ENCODE measurements around the gene RAB27B.

Gene RAB27B

DNA sequence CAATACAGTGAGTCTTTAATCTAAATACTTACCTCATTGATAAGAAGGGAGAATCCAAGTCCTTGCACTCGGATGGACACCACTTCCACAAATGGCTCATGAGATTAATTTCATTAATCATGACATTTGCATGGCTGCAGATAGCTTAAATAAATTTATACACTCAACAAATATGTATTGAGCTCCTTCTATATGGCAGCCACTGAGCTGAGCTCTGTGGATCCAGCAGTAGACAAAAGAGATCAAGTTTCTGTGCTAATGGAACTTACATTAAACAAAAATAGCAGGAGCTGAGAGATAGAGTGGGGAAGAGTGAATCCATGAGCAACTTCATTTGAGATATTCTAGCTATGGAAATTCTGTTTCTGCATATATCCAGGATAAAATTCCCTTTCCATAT is 44.4 kb downstream of the RAB27B start:
- no peak for DNase-seq

DNA sequence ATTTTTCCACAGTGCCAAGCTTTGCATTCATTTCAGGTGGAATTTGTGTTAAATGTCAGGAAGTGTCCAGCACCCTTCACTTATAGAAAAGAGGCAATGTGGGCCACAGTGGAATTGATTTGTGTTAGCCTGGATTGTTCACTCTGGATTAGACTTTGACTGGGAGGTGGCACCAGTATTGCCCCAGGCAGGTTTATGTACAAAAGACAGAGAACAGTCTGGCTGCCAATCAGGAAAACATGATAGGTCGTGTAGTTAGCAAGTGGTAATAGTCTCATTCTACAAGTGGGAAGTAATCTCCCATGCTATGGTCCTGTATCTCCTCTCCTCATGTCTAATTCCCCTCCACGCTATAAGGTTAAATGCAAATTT is 45.6 kb downstream of the RAB27B start:
- no peak for DNase-seq

DNA sequence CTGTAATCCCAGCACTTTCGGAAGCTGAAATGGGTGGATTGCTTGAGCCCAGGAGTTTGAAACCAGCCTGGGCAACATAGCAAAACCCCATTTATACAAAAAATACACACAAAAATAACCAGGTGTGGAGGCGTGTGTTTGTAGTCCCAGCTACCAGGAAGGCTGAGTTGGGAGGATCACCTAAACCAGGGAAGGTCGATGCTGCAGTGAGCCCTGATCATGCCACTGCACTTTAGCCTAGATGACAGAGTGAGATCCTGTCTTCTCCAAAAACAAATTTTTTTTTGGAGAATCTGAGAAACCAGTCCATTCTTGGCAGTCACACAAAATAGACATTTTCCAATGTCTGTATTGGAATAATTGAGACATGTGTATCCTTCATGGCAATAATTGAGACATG is 46.8 kb downstream of the RAB27B start:
- no peak for DNase-seq

DNA sequence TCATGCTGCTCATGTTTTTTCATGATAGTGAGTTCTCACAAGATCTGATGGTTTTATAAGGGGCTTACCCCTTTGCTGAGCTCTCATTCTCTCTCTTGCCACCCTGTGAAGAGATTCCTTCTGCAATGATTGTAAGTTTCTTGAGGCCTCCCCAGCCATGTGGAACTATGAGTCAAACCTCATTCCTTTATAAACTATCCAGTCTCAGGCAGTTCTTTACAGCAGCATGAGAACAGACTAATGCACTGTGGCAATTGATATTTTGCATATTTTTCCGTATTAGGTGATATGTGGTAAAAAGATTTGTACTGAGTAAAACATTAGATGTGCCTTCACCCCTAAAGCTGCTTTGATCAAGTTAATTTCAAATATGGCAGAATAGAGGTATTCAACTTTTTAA is 48.8 kb downstream of the RAB27B start:
- no peak for DNase-seq

DNA sequence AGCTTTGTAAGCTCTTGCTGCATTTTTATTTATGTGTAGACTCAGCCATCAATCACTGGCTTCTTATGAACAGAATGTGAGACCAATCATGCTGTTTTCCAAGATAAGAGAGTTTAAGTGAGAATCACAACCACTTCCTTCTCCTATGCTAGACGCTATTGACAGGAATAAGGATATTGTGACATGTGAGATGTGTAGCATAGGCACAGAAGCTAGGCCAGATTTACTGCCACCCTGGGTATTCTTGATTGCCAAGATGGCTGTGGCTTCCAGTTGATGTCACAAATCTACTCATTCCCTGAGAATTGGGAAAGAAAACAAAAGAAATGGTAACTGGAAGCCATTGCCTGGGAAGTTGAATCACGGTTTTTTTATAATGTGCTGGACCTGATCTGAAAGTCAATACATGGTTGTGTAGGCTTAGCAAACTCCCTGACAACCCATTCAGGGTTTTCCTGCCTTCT is 49.9 kb downstream of the RAB27B start:
- DNase-seq: no peak

DNA sequence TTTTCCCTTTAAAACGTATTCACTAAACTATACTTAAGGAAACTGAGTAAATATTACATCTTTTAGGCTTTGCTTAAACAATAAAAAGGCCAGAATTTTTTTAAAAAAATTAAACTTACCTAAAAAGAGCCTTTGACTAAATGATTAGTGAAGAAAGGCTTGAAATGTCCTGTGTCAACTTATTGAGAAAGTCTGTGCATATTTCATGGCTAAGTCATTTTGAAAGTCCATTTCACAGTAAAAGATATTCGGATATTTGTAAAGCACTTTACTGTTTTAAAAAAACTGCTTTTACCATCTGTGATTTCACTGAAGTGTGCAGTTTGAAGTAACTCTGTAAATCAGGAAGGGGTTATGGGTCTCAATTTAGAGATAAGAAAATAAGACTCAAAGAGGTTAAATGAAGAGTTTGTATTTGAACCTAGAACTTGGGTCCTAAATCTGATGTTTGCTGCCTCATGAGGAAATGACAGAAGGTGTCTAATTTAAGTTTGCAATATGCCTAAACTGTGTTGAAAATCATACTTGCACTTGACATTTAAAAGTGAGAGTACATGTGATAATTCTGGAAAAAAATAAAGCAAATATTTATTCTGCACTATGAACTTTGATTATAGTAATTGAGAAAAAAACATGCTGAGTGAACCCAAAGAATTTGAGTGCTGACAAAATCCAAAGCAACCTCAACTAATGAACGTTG is 50.5 kb downstream of the RAB27B start:
- DNase-seq: no peak

DNA sequence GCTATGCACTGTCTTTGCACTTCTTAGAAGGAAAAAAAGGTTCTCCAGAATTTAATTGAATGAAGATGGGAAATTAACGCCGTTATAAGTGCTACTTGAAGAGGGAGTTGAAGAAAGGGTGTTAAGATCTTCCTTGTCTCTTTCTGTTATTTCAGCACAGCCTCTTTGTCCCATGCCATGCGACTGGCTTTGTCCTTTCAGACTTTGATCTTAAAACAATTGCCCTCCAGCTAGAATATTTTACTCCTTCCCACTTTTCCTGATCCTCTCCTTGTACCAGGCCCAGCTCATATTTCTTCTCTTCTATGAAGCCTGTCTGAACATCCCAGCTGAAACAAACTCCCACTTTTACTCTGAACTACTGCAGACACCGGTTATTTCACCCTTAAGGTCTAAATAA is 51.4 kb downstream of the RAB27B start:
- DNase-seq: no peak

DNA sequence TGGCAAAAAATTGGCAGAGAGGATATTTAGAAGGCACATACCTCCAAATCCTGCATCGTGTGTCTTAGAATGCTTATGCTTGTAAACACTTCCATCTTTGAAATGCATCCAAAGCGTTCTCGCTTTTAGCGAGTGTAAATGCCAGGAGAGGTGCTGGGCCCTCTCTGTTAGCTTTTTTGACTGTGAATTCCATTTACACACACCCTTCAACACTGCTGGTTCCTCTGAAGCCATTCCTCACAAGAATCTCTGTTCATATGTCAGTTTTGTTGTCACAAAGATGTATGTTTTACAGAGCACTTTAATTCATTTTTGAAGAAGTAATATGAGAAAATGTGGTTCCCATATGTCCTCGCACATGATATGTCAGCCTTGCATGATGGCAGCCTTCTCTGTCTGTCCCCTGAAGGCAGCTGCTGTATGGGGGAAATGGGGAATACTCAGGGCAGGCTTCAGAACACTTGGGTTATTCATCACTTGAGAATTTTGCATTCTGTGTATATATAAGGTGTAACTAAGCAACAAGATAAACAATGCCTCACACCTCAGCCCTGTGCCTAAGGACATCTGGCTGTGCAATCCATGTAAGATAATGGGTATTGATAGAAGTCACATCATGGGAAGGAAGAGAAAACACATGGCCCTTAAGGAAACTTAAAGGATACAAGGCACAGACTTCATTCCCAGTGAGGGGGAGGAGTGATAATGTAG is 52.3 kb downstream of the RAB27B start:
- no peak for DNase-seq

DNA sequence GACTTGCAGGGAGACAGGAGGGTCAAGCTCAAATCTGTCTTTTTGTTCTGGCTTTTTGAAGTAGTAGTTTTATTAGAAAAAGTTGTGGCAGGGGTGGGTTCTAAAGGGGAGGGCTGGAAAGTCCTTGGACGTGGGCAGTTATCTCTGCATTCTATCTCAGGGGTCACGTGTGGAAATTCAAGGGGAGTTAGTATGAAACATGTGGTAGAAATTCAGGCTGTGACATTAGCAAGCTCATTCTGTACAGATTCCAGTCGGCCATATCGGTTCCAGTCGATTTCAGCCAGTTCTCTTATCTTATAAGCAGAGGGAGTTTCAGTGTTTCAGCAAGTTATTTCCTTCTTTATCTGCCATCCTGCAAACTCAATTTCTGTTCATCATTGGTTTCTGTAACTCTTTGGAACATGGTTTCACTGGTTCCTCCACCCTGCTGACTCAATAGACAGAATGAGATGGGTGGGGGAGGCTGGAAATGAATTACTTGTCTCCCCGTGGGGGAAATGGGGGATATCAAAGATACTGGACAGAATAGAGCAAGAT is 53.0 kb downstream of the RAB27B start:
- no peak for DNase-seq

DNA sequence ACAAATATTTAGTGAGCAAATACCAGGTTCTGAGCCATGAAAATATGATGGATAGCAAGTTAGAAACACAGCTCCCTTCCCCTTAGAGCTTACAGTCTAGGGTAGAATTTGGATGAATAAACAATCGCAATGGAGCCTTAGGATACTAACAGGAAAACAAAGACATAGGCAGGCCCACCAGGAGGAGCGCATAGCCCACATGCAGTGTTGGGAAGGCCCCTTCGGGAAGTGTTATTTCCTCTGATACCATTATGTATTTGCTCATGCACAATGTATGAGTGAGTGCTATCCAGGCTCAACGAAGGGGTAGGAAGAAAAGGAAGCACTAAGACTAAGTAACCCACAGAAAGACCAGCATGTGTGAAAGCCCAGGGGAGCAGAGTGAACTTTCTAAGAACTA is 54.0 kb downstream of the RAB27B start:
- DNase-seq: no peak

DNA sequence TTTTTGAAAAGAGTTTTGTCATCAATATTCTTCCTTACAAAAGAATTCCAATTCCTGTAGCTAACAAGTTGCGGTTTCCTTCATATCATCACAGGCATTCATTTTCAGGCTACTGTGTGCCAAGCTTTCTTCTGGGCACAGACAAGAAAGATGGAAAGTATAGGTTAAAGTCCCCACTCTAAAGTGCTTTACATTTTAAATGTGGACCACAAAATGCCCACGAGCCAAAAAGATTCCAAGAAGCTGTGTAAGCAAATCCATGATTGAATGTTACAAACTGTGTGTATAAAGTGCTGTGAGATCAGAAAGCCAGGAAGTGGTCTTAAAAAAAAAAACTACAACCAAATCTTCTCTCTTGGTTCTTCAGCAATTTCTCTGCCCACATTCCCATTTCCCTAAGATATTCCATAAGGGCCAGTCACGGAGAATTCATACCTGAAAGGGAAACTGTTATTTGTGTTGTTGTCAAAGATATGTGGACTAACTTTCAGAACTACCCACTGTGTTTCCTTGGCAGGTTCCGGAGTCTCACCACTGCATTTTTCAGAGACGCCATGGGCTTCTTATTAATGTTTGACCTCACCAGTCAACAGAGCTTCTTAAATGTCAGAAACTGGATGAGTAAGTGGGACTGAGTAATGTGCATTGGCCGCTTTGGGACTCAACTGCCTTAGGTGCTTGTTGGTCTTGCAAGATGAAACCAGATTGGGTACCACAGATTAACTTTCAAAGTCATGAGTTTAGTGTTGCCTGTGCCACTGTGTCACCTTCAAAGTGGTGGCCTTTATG is 55.7 kb downstream of the RAB27B start:
- no peak for DNase-seq

DNA sequence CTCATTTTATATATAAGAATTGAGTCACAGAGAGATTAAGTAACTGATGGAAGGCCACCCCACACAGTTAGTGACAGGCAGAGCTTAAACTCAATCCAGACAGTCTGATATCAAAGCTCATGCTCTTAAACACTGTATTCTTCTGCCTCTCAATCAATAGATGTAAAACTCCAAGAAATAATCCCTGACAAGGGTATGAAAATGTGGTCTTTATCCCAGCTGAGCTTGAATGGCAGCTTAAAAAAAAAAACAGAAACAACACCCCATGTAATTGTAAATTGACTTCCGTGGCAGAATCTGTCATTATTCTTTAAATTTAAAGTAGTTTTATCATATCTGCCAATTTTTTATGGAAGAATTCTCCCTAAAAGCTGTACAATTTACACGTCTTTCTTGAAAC is 60.1 kb downstream of the RAB27B start:
- no peak for DNase-seq

DNA sequence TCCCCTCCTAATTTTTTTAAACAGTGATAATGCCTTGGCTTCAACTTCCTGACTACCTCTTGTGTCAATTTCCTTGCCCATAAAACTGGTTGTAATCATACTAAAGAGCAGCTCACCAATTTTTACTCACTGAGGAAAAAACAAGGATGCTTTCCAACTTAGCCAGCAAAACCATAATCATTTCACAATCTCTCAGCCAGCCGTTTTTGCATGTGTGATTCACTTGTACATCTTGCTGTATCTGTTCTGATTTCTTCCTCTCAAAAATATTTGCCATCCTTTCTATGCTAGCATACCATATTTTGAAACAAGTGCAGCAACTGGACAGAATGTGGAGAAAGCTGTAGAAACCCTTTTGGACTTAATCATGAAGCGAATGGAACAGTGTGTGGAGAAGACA is 60.7 kb downstream of the RAB27B start:
- DNase-seq: no peak

DNA sequence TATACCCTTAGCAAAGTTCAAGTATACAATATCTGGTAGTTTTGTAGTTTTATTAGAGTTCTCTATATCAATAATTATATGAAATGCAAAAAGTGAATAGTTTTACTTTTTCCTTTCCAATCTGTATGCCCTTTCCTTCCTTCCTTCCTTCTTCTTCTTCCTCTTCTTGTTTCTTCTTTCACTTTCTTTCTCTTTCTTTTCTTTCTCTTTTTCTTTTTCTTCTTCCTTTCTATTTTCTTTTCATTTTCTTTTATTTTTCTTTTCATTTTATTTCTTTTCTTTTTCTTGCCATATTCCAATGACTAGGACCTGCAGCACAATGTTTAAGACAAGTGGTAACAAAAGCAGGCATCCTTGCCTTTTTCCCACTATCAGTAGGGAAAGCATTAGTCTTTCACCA is 71.2 kb downstream of the RAB27B start:
- no peak for DNase-seq

DNA sequence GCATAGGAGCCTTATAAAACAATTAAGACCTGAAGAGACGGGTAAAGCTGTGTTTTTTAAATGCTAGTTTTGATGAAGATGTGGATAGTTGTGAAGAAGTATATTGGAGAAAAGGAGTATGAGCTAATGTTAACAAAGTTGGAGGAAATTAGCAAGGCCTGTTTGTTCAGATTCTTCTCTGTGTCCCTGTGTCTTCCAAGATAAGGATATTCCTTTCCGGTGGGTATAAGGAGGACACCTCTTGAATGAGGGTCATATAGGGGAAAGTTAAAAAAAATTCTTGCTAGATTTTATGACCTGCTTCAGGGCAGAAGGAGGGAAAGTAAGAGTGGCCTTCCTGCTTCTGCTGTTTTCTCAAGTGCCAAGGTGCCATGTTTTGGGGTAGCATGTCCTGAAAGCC is 72.0 kb downstream of the RAB27B start:
- no peak for DNase-seq

DNA sequence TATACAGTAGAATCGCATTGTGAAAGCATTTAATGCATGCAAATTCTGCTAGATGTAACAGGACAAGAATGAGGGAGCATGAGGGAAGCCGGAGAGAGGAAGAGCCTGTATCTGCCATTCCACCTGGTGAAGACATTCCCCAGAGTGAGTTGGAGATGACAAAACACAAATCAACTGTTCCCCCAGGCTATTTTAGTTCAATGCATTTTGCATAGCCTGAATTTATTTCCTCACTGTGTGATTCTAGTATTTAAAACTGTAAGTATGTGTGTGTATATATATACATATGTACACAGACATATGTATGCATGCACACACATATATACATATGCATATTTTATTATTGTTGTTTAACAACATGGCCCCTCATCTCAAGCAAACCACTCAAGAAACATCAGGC is 76.3 kb downstream of the RAB27B start:
- DNase-seq: no peak

DNA sequence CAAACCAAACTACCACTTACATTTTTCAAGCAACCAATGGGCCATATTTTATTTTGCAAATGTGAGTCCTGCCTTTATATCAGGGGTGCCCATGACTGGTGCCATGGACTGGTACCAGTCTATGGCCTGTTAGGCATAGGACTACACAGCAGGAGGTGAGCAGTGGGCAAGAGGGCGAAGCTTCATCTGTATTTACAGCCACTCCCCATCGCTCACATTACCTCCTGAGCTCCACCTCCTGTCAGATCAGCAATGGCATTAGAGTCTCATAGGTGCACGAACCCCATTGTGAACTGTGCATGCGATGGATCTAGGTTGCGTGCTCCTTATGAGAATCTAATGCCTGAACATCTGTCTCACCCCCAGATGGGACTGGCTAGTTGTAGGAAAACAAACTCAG is 77.4 kb downstream of the RAB27B start:
- no peak for DNase-seq

DNA sequence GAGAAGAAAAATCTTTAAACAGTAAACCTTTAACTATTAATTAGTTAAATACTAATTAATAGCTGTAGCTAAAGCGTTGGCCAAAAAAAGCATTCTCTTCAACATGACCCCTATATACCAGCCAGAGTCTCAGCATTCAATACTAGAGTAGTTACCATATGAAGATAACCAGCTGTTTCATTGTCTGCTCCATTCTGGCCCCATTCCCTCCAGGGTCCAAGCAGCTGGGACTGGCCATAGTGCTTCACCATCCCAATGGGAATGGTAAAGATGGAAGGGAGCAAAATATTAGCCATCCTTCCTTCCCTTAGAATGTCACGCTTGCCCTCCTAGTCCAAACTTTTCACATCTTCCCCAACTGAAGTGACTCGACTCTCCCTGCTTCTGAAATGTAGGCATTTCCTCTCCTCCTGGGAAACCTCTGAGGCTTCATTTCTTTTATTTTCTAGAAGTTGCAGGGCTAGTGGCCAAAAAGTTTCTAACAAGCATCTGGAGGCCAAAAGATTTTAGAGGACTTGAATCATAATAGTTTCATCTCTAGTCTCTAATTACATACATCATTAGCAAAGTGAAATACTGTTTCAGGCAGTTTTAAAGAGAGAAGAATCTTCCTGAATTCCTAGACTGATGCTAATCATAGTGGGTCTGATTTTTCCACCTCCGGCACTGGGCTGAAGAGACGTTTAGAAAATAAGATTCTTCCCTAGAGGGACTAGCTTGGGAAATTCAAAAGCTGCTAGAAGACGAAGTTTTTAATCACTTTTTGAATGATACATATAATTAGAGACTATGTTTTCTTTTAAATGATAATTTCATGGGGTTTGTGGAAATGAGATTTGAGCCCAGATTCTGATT is 78.3 kb downstream of the RAB27B start:
- DNase-seq: no peak

DNA sequence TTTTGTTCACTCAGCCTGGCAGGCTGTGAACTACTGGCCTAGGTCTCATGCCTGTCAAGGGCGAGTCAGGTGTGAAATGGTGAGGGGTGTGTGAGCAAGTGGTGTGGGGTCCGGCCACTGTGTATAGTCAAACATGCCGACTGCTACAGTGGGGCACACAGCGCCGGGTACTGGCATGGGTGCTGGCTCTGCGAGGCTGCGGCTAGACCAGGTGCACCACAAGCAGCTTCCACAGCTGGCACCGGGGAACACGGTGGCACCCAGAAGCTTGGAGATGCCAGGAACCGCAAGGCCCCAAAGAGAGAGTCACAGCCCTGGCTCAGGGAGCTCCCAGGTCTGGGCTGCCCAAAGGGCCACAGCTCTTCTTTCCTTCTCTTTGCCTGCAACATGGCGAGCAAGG is 81.3 kb downstream of the RAB27B start:
- no peak for DNase-seq

DNA sequence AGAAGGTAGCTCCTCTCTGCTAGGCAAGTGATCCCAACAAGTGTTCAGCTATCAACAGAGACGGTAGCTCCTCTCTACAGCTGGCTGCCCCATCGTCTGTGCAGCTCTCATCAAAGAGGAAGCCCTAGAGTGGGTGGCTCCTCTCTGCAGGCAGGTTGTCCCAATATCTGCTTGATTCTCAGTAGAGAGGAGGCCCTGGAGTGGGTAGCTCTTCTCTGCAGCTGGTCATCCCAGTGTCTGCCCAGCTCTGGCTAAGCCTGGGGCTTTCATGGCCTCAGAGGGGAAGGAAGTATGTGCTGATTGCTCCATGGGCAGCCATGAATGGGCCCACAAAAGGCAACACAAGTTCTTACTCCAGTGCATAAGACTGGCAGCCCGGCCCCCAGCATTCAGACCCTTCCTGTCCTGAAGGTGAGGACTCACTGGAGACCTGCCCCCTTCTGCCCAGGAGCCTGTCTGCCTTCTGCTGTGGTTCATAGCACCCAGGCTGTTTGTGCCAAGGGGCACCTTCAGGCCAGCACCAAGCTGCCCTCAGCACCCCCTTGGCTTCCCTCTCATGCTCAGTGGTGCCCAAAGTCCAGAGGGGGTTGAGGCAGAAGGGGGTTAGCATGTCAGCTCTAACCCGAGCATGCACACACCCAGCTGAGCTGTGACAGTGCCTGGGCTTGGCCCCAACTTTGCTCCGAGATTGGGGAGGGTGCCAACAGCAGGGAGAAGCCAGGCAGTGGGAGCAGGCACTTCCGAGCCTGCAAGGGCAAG is 82.1 kb downstream of the RAB27B start:
- DNase-seq: no peak

DNA sequence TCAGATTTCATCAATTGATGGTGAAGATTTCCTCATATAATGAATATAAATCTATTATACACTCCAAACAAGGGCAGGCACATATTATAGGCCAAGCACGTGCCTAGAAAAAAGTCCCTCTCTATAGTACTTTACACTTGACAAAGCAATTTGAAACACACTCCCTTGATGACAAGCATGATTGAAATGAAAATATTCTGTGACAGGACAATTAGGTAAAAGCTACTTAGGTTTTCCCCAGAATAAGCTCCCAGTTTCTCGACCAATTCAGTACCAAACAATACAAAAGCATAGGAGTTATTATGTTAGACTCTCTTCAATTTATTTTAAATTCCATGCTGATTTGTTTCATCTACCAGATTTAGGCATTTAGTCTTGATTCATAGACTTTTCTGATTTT is 83.3 kb downstream of the RAB27B start:
- DNase-seq: no peak

DNA sequence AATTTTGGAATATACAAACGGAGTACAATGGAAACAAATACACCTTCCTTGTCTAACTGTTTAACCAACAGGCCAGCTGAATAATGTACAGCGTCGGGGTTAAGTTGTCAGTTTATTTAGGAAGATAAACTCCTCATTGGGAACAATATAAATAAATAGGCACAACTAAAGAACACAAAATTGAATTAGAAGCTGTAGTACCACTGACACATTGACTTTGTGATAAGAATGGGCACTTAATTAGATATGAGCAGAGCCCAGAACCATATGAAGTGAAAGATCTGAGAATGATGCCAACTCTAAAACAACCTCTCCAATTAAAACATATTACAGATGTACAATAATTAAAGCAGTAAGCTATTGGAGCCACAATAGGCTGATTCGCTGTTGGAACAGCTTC is 86.5 kb downstream of the RAB27B start:
- DNase-seq: no peak
